ENCODE results near the gene FOXN3. TPM values are rescaled to one million over a fixed set of nuclear protein-coding genes. Genes with fewer than 3 reads are reported as not detected.

FOXN3 gene
- total RNA-seq, 1 experiment from 2014 or later: 125 TPM

DNA sequence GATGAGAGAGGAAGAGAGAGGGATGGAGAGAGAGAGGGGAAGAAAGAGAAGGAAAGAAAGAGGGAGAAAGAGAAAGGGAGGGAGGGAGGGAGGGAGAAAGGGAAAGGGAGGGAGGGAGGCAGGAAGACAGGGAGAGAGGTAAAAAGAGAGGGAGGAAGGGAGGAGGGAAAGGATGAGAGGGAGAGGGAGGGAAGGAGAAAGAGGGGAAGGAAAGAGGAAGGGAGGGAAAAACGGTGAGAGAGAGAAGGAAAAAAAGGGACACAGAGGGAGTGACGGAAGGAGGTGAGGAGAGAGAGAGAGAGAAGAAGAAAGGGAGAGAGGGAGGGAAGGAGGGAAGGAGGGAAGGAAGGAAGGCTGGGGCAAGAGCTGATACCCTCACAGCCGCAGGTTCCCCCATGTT is 56.8 kb downstream of the FOXN3 start:
- Histone ChIP-seq H2BK15ac (ENCODE audit: low read depth, low read length) (no peak overlapping the region), H3K27ac (ENCODE audit: insufficient read length, low read depth, low read length) (no peak overlapping the region), H4K20me1 (ENCODE audit: control insufficient read depth, insufficient read depth, insufficient read length) (no peaks in the 10 kb centered on the region), H4K5ac (ENCODE audit: insufficient read length, low read depth, low read length) (no peak overlapping the region), H3T11ph (ENCODE audit: low read length) (no peak overlapping the region), H3K4me1 (ENCODE audit: insufficient read depth, low read length) (peaks cover 3% of the 10 kb centered on the region; the same call in 1 of the 2 replicates), H3K23me2 (ENCODE audit: insufficient read length, low read depth, low read length, poor library complexity, severe bottlenecking) (no peaks in the 10 kb centered on the region), H3K79me2 (ENCODE audit: insufficient read depth, low read length) (peaks cover 30% of the 10 kb centered on the region; the same call in 1 of the 2 replicates), H3K79me1 (ENCODE audit: insufficient read depth, low read depth, low read length, poor library complexity, severe bottlenecking) (peaks cover 2% of the 10 kb centered on the region), H4K91ac (ENCODE audit: insufficient read length, low read depth, low read length) (no peak overlapping the region), H3K14ac (ENCODE audit: insufficient read depth, low read length) (no peak overlapping the region), H3K23ac (ENCODE audit: insufficient read length, low read depth, low read length) (no peak overlapping the region), H4K8ac (replicated peaks; ENCODE audit: insufficient read length, low read depth, low read length) (no peak overlapping the region), H3K9me3 (ENCODE audit: control insufficient read depth, low read depth, low read length) (no peaks in the 10 kb centered on the region), H3K56ac (ENCODE audit: insufficient read length, low read depth, low read length) (no peak overlapping the region), H2AFZ (ENCODE audit: low read length) (no peak overlapping the region), H3K9ac (ENCODE audit: extremely low read depth, insufficient read length, low read length) (no peak overlapping the region), H3K27me3 (ENCODE audit: insufficient read depth, low read length) (no peaks in the 10 kb centered on the region), H2BK120ac (ENCODE audit: low read depth, low read length, poor library complexity, severe bottlenecking) (no peak overlapping the region), H2AK5ac (ENCODE audit: insufficient read length, low read length) (no peak overlapping the region), H2BK20ac (ENCODE audit: low read depth, low read length, poor library complexity, severe bottlenecking) (no peak overlapping the region), H3K4ac (ENCODE audit: low read depth, low read length) (no peak overlapping the region), H3K4me2 (ENCODE audit: insufficient read depth, insufficient read length, low read length) (no peak overlapping the region), H2BK12ac (ENCODE audit: insufficient read length, low read depth, low read length) (no peak overlapping the region), H3K18ac (ENCODE audit: insufficient read length, low read depth, low read length) (no peak overlapping the region), H2BK5ac (ENCODE audit: insufficient read length, low read length) (no peak overlapping the region)
- peak overlapping the region in 2 of 3 experiments; percentile 79 to 87; a peak in 3 of 7 replicates for H3K27ac Mint-ChIP-seq
- H3K9me3 Mint-ChIP-seq: peaks cover 6 to 11% of the 10 kb centered on the region in 2 experiments; a peak in 4 of 5 replicates
- no peak overlapping the region for H3K4me3 Mint-ChIP-seq
- H3K36me3 Mint-ChIP-seq (ENCODE audit: insufficient read depth in 1 of 3, low read depth in 3 of 3): peaks cover 31 to 57% (median 33%) of the 10 kb centered on the region in 3 experiments
- H3K4me1 Mint-ChIP-seq: peaks cover 15 to 22% of the 10 kb centered on the region in 2 experiments
- TF ChIP-seq CTCF (conservative IDR thresholded peaks at IDR 0.05): no peak
- no peaks in the 10 kb centered on the region for H3K27me3 Mint-ChIP-seq (ENCODE audit: low read depth)
- DNase-seq: no peak
- 96% methylated on average over 2 of the region's 3 CpGs for WGBS (ENCODE audit: extremely low coverage, insufficient read length, low lambda C conversion rate)
